Neuronal stem cell (in vitro differentiated cells): ENCODE results near the gene HAUS1.
"Not testable (repeated sequence)": the region's sequence is repeated elsewhere in the genome, so short reads cannot be mapped to it uniquely, and the experiment has no call there.

Experiments used
- DNase-seq: peaks from one replicate; pipeline ENCODE4 v3.0.0-alpha.2; 2013; ENCODE audit warnings: low spot score
- H2AFZ ChIP-seq: one replicate; pipeline ENCODE4 v1.6.1; 2013; ENCODE audit warnings: mild to moderate bottlenecking, low read length, inconsistent platforms
- H2AK5ac ChIP-seq: 2 replicates; pipeline ENCODE4 v1.6.1; 2013; ENCODE audit warnings: low read depth, mild to moderate bottlenecking, inconsistent platforms, low read length, moderate library complexity, mixed read lengths
- H2BK120ac ChIP-seq: 2 replicates; pipeline ENCODE4 v1.6.1; 2013; ENCODE audit warnings: low read depth, mild to moderate bottlenecking, inconsistent platforms, low read length, moderate library complexity, mixed read lengths
- H2BK12ac ChIP-seq: one replicate; pipeline ENCODE4 v1.6.1; 2013; ENCODE audit warnings: low read length, inconsistent platforms
- H2BK15ac ChIP-seq: 2 replicates; pipeline ENCODE4 v1.6.1; 2013; ENCODE audit warnings: mild to moderate bottlenecking, low read length, inconsistent platforms, mixed read lengths
- H2BK5ac ChIP-seq: one replicate; pipeline ENCODE4 v1.6.1; 2013; ENCODE audit warnings: inconsistent platforms, mild to moderate bottlenecking, low read length, moderate library complexity
- H3K14ac ChIP-seq: one replicate; pipeline ENCODE4 v1.6.1; 2013; ENCODE audit warnings: low read length, inconsistent platforms
- H3K18ac ChIP-seq: 2 replicates; pipeline ENCODE4 v1.6.1; 2013; ENCODE audit warnings: low read length, inconsistent platforms
- H3K23ac ChIP-seq: 2 replicates; pipeline ENCODE4 v1.6.1; 2013; ENCODE audit warnings: low read depth, mild to moderate bottlenecking, mixed read lengths, low read length, inconsistent platforms; ENCODE audit not compliant: poor library complexity
- H3K27ac ChIP-seq: replicated peaks from 3 replicates; pipeline ENCODE4 v1.5.1; 2013; ENCODE audit warnings: low read length, inconsistent platforms
- H3K27me3 ChIP-seq, 3 experiments: 2 replicates each; pipeline ENCODE4 v1.6.1; 2013; ENCODE audit warnings: low read length in 3 of 3, mild to moderate bottlenecking in 2 of 3, inconsistent platforms in 1 of 3, low read depth in 1 of 3, mixed read lengths in 1 of 3, moderate library complexity in 1 of 3; ENCODE audit not compliant: control insufficient read depth in 3 of 3, insufficient read depth in 3 of 3
- H3K36me3 ChIP-seq, 2 donors: replicated peaks in 1 of 2; 2 replicates each; pipeline ENCODE4 v1.6.1; 2013; ENCODE audit warnings: low read length in 2 of 2; ENCODE audit not compliant: control insufficient read depth in 2 of 2, insufficient read depth in 2 of 2
- H3K4ac ChIP-seq: 2 replicates; pipeline ENCODE4 v1.6.1; 2013; ENCODE audit warnings: inconsistent platforms, mild to moderate bottlenecking, low read length, moderate library complexity
- H3K4me1 ChIP-seq, 2 donors: 1 replicate in 1 of 2; 2 replicates in 1 of 2; pipeline ENCODE4 v1.6.1; 2013; ENCODE audit warnings: low read length in 2 of 2, low read depth in 1 of 2; ENCODE audit not compliant: control insufficient read depth in 2 of 2, insufficient read depth in 1 of 2
- H3K4me2 ChIP-seq: one replicate; pipeline ENCODE4 v1.6.1; 2013; ENCODE audit warnings: mild to moderate bottlenecking, low read length, inconsistent platforms; ENCODE audit not compliant: insufficient read depth, poor library complexity, severe bottlenecking
- H3K4me3 ChIP-seq, 2 donors: 2 replicates each; pipeline ENCODE4 v1.5.1; 2013; ENCODE audit warnings: low read length in 2 of 2, mild to moderate bottlenecking in 2 of 2, inconsistent platforms in 1 of 2, moderate library complexity in 1 of 2
- H3K79me1 ChIP-seq: one replicate; pipeline ENCODE4 v1.6.1; 2013; ENCODE audit warnings: low read depth, mild to moderate bottlenecking, inconsistent platforms, low read length, moderate library complexity
- H3K9ac ChIP-seq: one replicate; pipeline ENCODE4 v1.6.1; 2013; ENCODE audit warnings: mild to moderate bottlenecking, low read depth, low read length, inconsistent platforms; ENCODE audit not compliant: poor library complexity
- H3K9me3 ChIP-seq, 2 donors: replicated peaks in 1 of 2; 2 replicates each; pipeline versions ENCODE3 to v1.6.1; 2013; ENCODE audit warnings: low read length in 2 of 2, mild to moderate bottlenecking in 2 of 2, inconsistent platforms in 1 of 2, low read depth in 1 of 2, mixed read lengths in 1 of 2, moderate library complexity in 1 of 2; ENCODE audit not compliant: control insufficient read depth in 2 of 2, insufficient read depth in 1 of 2
- H4K8ac ChIP-seq: one replicate; pipeline ENCODE4 v1.6.1; 2013; ENCODE audit warnings: low read depth, mild to moderate bottlenecking, inconsistent platforms, low read length, moderate library complexity
- H4K91ac ChIP-seq: one replicate; pipeline ENCODE4 v1.6.1; 2013; ENCODE audit warnings: low read length, low read depth, mild to moderate bottlenecking, inconsistent platforms; ENCODE audit not compliant: poor library complexity
- WGBS, 2 donors: extraction: QIAGEN DNeasy Blood & Tissue Kit; methylation state at CpG; one replicate each; pipeline ENCODE4 v1.1.7; 2013; ENCODE audit warnings: missing lambda C conversion rate in 2 of 2, mixed read lengths in 1 of 2; ENCODE audit not compliant: insufficient read length in 2 of 2, insufficient replicate concordance in 1 of 2; ENCODE audit errors: extremely low coverage in 2 of 2; 5-methylcytosine and 5-hydroxymethylcytosine counted together

HAUS1 gene

GRCh38 chr18:46130549-46130948 lies 26.4 kb downstream of the HAUS1 start:
- not testable (repeated sequence) for H2BK120ac ChIP-seq, H3K14ac ChIP-seq

GRCh38 chr18:46133534-46133933 lies 29.3 kb downstream of the HAUS1 start:
- no peak overlapping the region for H3K9ac ChIP-seq
- H3K36me3 ChIP-seq = peaks cover 8 to 30% of the 10 kb centered on the region in 2 donors
- no peak overlapping the region for H4K91ac ChIP-seq
- H3K14ac ChIP-seq = no peak overlapping the region
- H4K8ac ChIP-seq = no peak overlapping the region
- no peaks in the 10 kb centered on the region for H3K9me3 ChIP-seq
- no peak overlapping the region for H2BK15ac ChIP-seq
- H2BK12ac ChIP-seq = no peak overlapping the region
- H3K4me1 ChIP-seq = peaks cover 0 to 2% of the 10 kb centered on the region in 2 donors
- no peak overlapping the region for H3K4me3 ChIP-seq
- H2BK120ac ChIP-seq = no peak overlapping the region
- H3K27ac ChIP-seq = no peak overlapping the region
- H3K79me1 ChIP-seq = no peaks in the 10 kb centered on the region
- no peak overlapping the region for H3K23ac ChIP-seq
- no peak overlapping the region for H2AFZ ChIP-seq
- no peak for DNase-seq
- no peak overlapping the region for H3K18ac ChIP-seq
- H2BK5ac ChIP-seq = no peak overlapping the region
- H3K4ac ChIP-seq = no peak overlapping the region
- H2AK5ac ChIP-seq = no peak overlapping the region
- WGBS, 2 donors = no CpG with 5 or more reads among the region's 3 CpGs
- H3K4me2 ChIP-seq = no peak overlapping the region
- H3K27me3 ChIP-seq = no peaks in the 10 kb centered on the region

More at GRCh38 chr18:46130549-46130948, 26.4 kb downstream of the HAUS1 start:
- H3K4me2 ChIP-seq, H3K9ac ChIP-seq, H3K4ac ChIP-seq, H2BK12ac ChIP-seq, H3K27me3 ChIP-seq, H2BK5ac ChIP-seq, H4K91ac ChIP-seq, H3K18ac ChIP-seq, H4K8ac ChIP-seq, H3K23ac ChIP-seq, H3K79me1 ChIP-seq, H2AFZ ChIP-seq, H3K9me3 ChIP-seq, H3K4me3 ChIP-seq, H3K27ac ChIP-seq, H2BK15ac ChIP-seq, H2AK5ac ChIP-seq, H3K4me1 ChIP-seq, DNase-seq: not testable (repeated sequence)
- peaks cover 10 to 58% of the 10 kb centered on the region in 2 donors for H3K36me3 ChIP-seq
- no CpG with 5 or more reads among the region's 8 CpGs for WGBS, 2 donors

DNA sequence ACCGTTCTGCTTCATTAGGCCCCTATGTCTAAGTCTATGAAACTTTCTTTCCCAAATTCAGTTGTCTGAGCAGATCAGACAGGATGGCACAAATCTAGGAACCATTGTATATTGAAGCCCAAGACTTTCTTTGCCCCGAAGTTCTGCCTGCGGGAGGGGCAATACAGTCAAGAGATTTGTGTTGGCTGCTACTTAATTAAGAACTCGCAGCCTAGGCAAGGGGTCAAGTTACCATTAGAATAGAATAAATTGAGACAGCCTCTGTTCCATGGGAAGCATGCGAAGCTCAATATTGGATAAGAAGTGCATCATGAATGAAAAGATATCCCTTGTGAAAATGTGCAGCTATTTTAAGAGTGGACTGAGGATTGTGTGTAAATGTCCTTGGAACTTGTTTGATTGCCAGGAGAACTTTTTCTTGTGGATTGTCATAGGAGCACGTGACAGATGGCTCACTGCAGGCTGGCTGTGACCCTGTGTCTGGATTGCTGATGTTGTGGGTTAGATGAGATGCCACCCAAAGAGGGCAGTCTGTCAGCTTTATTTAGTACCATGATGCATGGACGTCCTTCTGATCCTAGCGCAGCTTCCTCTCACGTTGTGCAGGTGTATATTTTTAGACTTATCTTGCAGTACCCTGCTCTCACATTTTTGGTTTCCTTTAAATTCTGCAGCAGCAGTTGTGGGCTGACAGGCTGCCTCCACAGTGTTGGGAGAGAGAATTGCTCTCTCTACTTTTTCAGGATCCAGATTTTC lies 30.9 kb downstream of the HAUS1 start:
- Histone ChIP-seq H3K27me3 (no peaks in the 10 kb centered on the region), H3K18ac (no peak overlapping the region), H2BK12ac (no peak overlapping the region), H2AK5ac (no peak overlapping the region), H3K79me1 (no peaks in the 10 kb centered on the region), H3K4ac (no peak overlapping the region), H3K9ac (no peak overlapping the region), H4K91ac (no peak overlapping the region), H2BK5ac (no peak overlapping the region), H3K14ac (no peak overlapping the region), H3K23ac (no peak overlapping the region), H2AFZ (no peak overlapping the region), H3K27ac (no peak overlapping the region), H3K4me1 (peaks cover 0 to 2% of the 10 kb centered on the region in 2 donors), H3K4me2 (no peak overlapping the region), H3K4me3 (no peak overlapping the region), H3K9me3 (no peaks in the 10 kb centered on the region), H2BK120ac (no peak overlapping the region), H3K36me3 (peaks cover under 1 to 14% of the 10 kb centered on the region in 2 donors), H2BK15ac (no peak overlapping the region), H4K8ac (no peak overlapping the region)
- no peak for DNase-seq
- WGBS, 2 donors = no CpG with 5 or more reads among the region's 9 CpGs

- no peak overlapping the region for H2AFZ ChIP-seq
- H3K18ac ChIP-seq = no peak overlapping the region
- H3K4ac ChIP-seq = no peak overlapping the region
Observed at GRCh38 chr18:46140173-46140572, 36.0 kb downstream of the HAUS1 start.

More at GRCh38 chr18:46140173-46140572, 36.0 kb downstream of the HAUS1 start:
- H2BK15ac ChIP-seq = no peak overlapping the region
- no peak overlapping the region for H3K14ac ChIP-seq
- H3K27ac ChIP-seq = no peak overlapping the region
- no peaks in the 10 kb centered on the region for H3K79me1 ChIP-seq
- H3K27me3 ChIP-seq = no peaks in the 10 kb centered on the region
- no peaks in the 10 kb centered on the region for H3K36me3 ChIP-seq
- no peak overlapping the region for H2BK12ac ChIP-seq
- no peak overlapping the region for H4K8ac ChIP-seq
- H3K4me2 ChIP-seq = no peak overlapping the region
- no peaks in the 10 kb centered on the region for H3K4me1 ChIP-seq
- H3K4me3 ChIP-seq = no peak overlapping the region
- H3K9ac ChIP-seq = no peak overlapping the region
- no peak overlapping the region for H4K91ac ChIP-seq
- no peak overlapping the region for H2AK5ac ChIP-seq
- no CpG with 5 or more reads among the region's 4 CpGs for WGBS, 2 donors
- H2BK120ac ChIP-seq = no peak overlapping the region
- no peaks in the 10 kb centered on the region for H3K9me3 ChIP-seq
- no peak overlapping the region for H2BK5ac ChIP-seq
- H3K23ac ChIP-seq = no peak overlapping the region
- DNase-seq = no peak
